Activated CD8-positive, alpha-beta memory T cell treated with anti-CD3 and anti-CD28 coated beads, Interleukin-2, amount 50 U/mL, for 1 hour (primary cell): ENCODE measurements around the gene KIAA1614.

Experiments
- DNase-seq: peaks from one replicate; pipeline ENCODE4 v3.0.0-alpha.2; 2020; ENCODE audit errors: extremely low read depth

Gene KIAA1614, protein sequence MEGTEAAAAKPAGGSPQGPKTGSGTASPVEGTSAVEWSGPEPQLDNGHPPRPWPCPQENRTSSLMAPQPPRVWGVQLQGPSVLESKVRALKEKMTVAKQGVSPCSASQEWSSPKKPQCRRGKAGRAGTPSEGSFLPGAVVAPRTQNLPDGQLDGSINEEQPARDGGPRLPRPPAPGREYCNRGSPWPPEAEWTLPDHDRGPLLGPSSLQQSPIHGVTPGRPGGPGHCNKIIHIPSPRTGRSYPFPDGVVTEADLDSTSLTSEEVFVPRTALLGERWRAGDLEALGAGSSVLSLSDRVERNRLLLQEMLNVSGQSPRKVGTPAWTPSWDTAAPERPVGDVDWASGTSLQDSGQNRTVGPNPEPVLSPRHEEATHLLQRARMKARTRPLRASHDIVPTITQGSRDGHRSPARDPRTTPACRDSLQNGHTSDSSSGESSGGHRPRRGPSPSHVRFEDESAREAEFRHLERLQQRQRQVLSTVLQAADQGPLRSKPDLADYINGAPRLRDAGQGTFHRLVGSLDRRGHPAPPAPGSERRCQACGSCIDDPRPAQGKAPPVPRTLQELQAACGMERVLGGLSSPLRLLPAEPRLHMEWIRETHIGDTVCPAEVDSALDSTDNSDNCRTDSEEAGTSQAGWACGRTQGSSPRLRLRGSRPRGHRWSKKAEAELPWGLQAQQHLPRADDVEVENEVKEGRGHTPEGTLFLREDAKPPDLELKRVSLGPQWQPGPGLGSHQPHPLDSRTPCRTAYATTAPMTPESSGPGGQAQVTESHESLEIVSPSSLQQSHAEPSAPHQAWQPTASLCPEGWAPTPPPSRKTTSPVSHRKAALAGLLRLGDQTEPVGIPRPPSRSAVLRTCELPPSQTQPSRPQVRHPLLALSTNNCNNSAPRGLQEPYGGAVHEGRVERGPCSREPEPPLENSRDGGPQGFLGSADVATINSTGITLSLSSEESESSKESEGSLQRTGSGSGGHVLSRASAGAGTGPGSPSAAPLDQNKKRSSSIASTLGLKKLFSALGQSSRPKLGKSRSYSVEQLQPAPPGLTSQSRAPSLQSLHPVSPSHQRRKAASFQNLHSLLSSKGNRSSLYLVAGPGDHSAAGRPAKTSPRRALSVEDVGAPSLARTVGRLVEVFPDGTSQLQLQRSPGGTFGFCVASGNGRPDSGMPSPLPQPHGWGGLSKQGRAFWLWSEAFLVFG

GRCh38 chr1:180912801-180913565 is at the start of gene KIAA1614:
Gene KIAA1614 (plus strand): TSS chr1:180912897. CDS start chr1:180913244, 347 bp downstream.
- DNase-seq: no peak

- no peak for DNase-seq
Observed at GRCh38 chr1:180863158-180863775, 49.4 kb upstream of the KIAA1614 start.

DNA sequence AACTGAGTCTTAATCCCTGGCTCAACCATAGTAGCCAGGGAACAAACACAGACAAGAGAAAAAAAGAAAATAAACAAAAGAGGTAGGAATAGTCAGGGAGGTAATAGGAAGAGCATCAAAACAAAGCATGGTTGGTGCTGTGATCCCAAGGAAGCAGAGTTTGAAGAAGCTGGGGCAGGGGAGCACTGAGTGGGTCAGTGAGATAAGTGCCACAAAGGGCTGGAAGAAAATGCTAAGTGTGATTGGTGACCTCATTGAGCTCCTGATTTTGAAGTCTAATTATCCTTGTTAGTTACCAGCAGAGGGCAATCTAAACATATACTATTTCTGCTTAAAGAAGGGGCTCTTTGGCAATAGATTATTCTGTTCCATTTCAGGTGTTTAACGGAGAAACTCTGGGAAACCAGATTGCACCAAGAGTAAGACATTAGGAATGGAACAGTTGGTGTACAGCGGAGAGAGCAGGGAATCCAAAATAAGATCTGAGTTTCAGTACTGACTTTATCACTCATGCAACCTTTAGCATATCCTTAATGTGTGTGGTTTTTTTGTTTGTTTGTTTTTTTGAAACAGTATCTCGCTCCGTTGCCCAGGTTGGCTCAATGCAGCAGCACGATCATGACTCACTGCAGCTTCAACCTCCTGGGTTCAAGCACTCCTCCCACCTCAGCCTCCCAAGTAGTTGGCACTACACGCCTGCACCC is 30.7 kb upstream of the KIAA1614 start:
- no peak for DNase-seq

DNA sequence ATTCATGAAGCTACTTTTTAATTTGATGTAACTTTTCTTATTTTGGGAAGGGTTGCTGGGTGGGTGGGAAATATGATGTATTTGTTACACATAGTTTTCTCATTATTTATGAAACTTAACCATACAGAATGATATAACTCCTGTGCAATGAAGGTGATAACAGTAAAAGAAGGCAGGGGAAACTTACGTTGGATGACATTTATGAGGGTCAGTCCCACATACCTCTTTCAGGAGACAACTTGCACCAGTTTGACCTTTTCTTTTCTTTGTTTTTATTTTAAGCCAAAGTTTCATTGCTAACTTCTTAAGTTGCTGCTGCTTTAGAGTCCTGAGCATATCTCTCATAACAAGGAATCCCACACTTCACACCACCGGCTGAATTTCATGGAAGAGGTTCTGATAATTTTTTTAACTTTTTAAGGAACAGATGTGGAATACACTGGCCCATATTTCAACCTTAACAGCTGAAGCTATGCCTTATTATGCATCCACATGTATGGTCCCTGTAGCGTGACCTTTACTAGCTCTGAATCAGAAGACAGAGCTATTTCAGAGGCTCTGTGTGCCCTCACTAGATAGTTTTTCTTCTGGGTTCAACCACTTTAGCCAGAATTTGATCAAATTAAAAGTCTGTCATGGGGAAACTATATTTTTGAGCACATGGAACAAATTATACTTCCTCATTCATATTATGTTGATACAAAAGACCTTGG is 28.0 kb upstream of the KIAA1614 start:
- DNase-seq: no peak

- no peak for DNase-seq
Observed at GRCh38 chr1:180886338-180886737, 26.4 kb upstream of the KIAA1614 start.

- no peak for DNase-seq
Observed at GRCh38 chr1:180887841-180888240, 24.9 kb upstream of the KIAA1614 start.

GRCh38 chr1:180888870-180889269 is 23.8 kb upstream of the KIAA1614 start:
- DNase-seq: no peak

DNA sequence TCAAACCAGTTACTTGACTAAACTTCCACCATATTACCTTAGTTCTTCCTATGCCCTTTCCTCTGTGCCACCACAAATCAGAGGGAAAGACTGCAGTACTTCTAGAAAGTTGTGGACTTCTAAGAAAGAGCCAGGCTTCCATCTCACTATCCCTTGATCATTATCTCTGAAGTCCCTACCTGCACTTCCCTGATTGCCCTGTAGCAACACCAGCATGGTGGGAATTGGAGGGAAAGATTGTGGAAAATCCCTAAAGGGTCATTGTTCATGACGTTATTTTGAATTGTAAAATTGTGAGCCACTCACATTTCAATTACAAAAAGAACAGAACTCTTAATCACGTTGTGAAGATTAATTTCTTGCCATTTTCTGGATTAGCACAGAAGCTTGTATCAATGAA is 23.4 kb upstream of the KIAA1614 start:
- DNase-seq: no peak

DNA sequence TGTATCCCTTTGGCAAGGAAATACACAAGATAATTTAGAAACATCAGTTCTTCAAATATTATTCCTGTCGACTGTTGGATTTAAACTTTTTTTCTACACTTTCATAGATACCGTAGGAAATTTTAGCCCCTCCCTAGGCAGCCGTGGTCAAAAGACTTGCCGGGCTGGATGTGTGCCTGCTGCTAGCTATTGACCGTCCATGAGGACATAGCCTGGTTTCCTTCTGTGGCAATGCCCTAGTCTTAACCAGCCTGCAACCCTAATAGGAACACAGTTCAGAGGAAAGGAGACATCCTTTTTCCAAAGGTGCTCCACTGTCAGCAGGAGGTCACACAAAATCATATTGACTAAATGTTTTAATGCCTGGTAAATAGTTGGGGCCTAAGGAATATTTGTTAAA is 20.4 kb upstream of the KIAA1614 start:
- DNase-seq: no peak

DNA sequence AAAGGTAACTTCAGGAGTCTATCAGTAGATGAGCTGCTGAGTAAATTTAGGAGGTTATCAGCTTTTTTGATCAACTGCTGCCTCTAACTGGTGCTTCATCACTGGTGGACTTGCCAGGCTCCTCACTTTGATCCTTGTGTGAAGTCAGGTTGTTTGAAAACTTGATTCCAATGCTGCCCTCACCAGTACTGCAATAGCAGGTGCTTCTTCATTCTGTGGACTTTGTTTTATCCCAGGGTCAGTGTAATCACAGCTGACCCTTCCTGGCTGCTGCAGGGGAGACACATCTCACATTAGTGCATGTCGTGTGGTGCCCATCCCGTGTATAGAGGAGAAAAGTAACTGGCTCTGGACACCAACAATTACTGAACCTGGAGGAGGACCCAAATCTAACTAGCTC is 20.0 kb upstream of the KIAA1614 start:
- DNase-seq: no peak

DNA sequence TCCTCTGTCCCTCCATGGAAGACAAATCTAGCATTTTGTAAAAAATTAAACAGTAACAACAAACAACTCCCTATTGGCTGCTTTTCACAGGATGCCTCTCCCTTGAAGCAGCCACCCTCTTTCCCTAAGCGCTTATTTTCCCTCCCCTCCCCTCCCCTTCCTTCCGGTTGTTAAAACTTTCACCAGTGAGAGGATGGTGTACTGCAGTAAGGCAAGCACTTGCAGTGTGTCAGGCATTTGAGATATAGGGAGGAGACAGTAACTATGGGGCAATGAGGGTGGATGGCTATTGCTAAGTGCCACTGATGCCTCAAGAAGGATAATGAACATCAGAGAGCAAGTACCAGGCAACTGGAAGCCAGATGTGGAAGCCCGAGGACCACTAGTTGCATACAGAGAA is 19.1 kb upstream of the KIAA1614 start:
- no peak for DNase-seq

- no peak for DNase-seq
Observed at GRCh38 chr1:180896161-180896560, 16.5 kb upstream of the KIAA1614 start.

GRCh38 chr1:180898441-180899219 is 14.1 kb upstream of the KIAA1614 start:
- DNase-seq: no peak

- no peak for DNase-seq
Observed at GRCh38 chr1:180899262-180899661, 13.4 kb upstream of the KIAA1614 start.

GRCh38 chr1:180901076-180901990 is 11.4 kb upstream of the KIAA1614 start:
- no peak for DNase-seq

- DNase-seq: no peak
Observed at GRCh38 chr1:180902541-180902940, 10.2 kb upstream of the KIAA1614 start.

DNA sequence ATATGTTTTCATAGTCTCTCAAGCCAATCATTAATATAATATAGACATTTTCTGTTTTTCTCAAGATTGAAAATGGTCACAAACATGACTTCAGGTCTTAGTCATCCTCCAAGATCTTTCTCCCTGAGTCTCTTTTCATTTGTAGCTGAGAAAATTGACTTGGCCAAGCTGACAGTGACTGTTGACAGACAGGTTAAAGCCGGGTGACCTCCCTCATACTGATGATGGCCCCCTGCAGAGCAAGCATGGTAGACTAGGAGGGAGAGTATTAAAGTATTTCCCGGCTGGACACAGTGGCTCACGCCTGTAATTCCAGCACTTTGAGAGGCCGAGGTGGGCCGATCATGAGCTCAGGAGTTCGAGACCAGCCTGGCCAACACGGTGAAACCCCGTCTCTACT is 6.8 kb upstream of the KIAA1614 start:
- no peak for DNase-seq

DNA sequence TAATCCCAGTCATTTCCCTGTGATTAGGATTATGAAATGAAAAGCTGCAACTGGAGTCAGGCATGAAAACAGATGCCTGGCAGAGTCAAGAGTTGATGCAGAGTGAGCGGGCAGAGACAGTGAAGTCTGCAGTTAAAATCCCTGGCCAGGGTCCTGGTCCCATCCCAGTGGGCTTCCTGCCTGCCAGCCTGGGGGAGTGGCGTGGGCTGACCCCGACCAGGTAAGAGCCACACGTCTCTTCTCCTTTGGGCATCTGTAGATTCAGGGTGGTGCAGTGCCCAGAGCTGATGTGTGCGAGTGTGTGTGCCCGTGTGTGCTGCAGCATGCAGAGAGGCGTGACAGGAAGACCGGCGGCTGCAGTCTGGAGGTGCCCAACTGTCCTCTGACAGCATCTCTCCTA is 6.2 kb upstream of the KIAA1614 start:
- no peak for DNase-seq
